HG02943 (cell line): Measurements from ENCODE around the gene BEND6.

Experiments used
- ATAC-seq: cut with Tn5 transposase; IDR thresholded peaks from one replicate; pipeline ENCODE4 v1.9.1; 2021; ENCODE audit warnings: mild to moderate bottlenecking, low read depth, moderate library complexity; ENCODE audit not compliant: unreplicated experiment

The BEND6 gene, protein sequence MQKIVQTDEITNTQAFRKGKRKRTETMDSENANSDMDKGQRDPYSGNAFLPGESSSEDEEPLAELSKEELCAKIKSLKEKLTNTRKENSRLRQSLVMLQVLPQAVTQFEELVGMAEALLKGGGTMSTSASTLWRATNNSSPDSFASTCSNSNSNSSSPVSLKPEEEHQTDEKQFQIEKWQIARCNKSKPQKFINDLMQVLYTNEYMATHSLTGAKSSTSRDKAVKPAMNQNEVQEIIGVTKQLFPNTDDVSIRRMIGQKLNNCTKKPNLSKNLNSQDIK

GRCh38 chr6:56954403-56955170, at the start of gene BEND6:
Gene BEND6, plus strand, starts transcription at chr6:56955107. Its CDS starts 26,704 bp downstream, at chr6:56981811.
- ATAC-seq, result peak; percentile 43

DNA sequence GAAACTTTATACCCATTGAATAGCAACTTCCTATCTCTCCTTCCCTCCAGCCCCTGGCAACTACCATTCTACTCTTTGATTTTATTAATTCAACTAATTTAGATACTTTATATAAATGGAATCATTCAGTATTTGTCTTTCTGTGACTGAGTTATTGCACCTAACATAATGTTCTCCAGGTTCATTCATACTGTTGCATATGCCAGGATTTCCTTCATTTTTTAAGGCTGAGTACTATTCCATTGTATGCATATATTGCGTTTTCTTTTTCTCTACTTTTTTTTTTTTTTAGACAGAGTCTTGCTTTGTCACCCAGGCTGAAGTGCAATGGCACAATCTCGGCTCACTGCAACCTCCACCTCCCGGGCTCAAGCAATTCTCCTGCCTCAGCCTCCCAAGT, 49.5 kb upstream of the BEND6 start:
- no peak for ATAC-seq

GRCh38 chr6:56906752-56907151, 48.2 kb upstream of the BEND6 start:
- no peak for ATAC-seq

DNA sequence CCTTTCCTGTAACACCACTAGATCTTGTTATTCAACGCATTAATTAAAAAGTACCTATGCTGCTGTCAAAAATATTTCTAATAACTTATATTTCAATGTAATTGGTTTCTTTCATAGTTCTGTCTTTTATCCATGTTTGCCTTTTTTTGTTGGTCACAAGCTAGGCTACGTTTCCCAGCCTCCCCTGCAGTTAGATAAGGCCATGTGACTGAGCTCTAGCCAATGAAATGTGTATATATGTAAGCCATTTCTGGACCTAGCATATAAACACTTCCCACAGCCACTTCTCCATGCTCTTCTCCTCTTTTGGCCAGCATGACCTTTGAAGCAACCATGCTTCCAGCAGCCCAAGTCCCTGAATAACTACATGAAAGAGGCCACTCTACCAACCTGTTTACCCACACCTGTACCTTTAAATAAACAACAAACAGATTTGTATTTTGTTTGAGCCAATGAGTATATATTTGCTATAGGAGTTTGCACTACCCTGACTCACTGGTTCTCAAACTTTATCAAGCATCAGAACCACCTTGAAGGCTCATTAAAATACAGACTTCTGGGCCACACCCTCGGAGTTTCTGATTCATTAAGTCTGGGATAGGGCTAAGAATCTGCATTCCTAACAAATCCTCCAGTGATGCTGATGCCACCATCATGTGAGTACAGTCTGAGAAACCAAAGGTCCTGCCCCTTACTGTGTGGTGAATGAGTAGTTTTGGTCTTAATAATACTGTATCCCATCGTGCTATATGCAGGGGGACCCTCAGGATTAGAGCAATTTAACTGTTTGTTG, 45.6 kb upstream of the BEND6 start:
- no peak for ATAC-seq

- no peak for ATAC-seq
These were observed 43.1 kb upstream of the BEND6 start for GRCh38 chr6:56911847-56912246.

DNA sequence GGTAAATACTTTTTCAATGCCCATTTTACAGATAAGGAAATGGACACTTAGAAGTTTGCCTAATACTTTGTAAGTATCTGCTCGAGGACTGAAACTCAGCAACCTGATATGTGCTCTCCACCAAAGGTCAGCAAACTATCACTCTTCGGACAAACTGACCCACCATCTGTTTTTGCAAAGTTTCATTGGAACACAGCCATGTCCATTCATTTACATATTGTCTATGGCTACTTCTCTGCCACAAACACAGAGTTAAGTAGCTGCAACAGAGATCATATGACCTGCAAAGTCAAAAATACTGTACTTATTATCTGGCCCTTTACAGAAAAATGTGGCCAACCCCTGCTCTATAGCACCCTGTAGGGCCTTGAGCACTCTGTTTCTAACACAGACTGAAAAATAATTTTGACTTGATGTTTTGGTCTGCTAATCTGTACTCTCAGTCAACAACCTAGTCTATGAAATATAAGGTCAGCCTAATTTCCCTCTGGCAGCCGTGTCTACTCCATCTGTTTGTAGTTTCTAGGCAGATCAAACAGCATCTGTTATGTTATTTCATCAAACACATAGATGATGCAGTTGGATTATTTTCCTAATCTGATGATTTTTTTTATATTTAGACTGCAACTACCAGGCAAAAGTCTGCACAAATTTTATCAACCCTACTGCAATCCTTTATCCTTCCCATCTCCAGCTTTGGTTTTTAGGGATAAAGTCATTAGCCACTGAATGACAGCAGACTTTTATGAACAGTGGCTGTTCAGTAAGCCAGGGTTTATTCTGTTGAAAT, 41.4 kb upstream of the BEND6 start:
- ATAC-seq, result no peak

DNA sequence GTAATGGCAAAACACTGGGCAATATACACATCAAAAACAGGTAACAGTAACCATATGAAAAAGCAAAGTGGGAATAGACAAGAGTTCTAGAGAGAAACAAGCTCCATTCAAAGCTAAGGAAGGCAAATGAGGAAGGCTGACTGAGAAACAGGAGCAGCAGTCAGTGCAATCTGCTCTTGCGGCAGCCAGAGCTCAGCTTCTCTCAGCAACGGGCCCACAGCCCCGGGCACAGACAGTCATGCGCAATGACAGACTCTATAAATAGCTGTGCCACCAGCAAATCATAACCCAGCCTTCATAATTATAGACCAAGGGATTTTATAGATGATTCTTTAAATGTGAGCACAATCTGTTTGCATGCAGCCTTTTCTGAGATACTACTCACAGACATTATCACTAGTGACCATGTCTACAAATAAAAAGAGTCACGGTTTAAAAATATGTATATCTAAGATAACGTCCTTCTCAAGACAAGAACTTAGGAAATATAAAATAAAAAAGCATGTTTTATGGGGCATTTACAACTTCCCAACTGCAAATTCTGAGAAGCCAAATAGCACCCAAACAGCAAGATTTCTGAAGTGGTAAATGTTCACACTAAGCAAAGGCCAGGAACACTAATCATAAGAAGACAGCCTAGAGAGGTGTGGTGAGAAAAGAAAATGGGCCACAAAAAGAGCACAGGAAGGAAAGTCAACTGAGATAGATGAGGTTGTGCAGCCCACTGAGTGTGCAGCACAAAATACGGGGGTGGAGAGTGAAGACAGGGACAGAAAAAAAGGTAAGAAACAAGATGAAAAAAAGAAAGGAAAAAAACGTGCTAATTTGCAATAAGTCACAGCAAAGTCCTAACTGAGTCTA, 39.9 kb upstream of the BEND6 start:
- no peak for ATAC-seq

GRCh38 chr6:56915832-56916231, 39.1 kb upstream of the BEND6 start:
- ATAC-seq, result no peak

DNA sequence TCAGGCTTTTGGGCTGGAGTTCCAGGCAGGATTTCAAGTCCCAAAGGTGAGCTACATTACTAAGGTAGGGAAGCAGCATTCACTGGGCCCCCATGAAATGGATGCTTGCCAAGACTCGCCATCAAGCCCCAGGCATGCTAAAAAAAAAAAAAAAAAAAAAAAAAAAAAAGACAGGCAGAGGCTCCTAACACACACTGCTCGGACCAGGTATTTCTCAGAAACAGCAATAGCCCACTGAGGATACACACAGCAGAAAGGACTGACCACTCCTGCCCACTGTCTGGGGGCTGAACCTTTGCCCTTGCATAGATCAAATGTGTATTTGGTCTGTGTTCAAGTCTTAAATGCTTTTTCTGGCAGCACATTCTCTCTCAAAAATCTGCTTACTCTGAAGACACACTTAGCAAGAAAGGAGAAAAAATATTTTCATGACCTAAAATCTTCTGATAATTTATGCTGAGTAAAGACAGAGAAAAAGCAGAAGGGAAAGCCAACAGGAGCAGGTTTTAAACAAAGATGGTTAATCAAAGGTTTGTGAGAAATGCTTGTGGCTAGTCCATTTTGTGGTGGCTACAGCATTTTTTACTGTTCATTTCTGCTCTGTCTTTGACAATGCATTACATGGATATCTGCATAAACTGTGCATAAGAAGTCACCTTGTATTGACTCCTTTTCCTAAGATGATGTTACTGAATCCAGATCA, 37.9 kb upstream of the BEND6 start:
- no peak for ATAC-seq

- no peak for ATAC-seq
These were observed 32.3 kb upstream of the BEND6 start for GRCh38 chr6:56922645-56923044.

DNA sequence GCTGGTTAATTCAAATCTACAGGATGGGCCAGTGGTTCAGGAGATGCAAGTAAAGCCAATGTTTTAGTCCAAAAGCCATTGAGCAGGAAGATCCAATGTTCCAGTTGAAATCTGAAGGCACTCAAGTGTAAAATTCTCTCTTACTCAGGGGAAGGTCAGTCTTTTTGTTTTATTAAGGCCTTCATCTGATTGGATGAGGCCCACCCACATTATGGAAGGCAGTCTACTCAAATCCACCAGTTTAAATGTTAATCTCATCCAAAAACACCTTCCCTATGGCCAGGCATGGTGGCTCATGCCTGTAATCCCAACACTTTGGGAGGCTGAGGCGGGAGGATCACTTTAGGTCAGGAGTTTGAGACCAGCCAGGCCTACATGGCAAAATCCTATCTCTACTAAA, 31.3 kb upstream of the BEND6 start:
- no peak for ATAC-seq

GRCh38 chr6:56927538-56928453, 27.1 kb upstream of the BEND6 start:
- no peak for ATAC-seq

GRCh38 chr6:56930846-56931245, 24.1 kb upstream of the BEND6 start:
- no peak for ATAC-seq

GRCh38 chr6:56932910-56933477, 21.9 kb upstream of the BEND6 start:
- no peak for ATAC-seq

DNA sequence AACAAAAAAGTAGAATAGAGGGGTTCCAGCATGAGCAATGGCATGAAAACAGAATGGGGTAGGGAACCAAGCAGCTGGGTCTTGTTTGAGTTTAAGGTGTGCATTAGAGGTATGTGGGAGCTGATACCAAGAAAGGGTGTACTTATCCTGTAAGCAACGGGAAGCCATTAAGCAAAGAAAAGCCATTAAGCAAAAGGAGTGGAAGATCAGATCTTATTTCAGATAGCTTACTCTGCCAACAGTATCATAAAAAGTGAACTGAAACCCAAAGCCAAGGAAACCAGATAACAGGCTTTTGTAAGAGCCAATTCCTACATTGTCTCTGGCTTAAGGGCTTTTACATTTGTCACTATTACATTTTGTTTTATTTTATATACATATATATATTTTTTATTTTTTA, 21.3 kb upstream of the BEND6 start:
- ATAC-seq, result no peak

DNA sequence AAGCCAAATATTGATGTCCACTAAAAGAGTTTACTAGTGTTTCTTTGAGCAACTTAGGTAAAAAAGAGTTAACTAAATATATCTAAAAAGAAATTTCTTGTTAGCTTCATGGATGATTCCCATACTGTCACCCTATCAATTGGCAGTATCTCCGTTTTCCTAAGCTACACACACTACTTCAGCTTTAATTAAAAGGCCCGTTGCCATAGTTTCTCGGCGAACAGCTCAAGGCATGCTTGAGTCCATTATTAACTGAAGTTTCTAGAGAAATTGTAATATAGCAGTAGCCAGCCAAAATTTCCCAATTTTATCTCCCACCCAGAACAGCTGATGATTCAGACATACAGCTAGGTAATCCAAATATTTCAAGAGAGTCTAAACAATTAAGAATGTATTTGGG, 20.0 kb upstream of the BEND6 start:
- no peak for ATAC-seq

- no peak for ATAC-seq
These were observed 18.4 kb upstream of the BEND6 start for GRCh38 chr6:56936466-56936865.
